GM13977 (cell line): ENCODE results near the gene SMAD9.

Source experiments
- DNase-seq: peaks from one replicate; pipeline ENCODE4 v3.0.0; 2012; ENCODE audit warnings: low spot score
- in situ Hi-C: fragments of 300-500 bp; cut with MboI; formaldehyde crosslinking; loops from one replicate; pipeline ENCODE4 v1.12.0; 2022; ENCODE audit warnings: low sequenced_read_pairs, low pct_unique_long_range_greater_than_20kb, mixed read lengths, inconsistent platforms; ENCODE audit not compliant: unreplicated experiment
- TF ChIP-seq, protein P1 (sequence below): IDR thresholded peaks from 2 replicates; pipeline ENCODE4 v1.5.1; 2012; ENCODE audit warnings: mild to moderate bottlenecking, control low read depth; ENCODE audit not compliant: insufficient read depth; ENCODE audit errors: extremely low read depth, missing control alignments

SMAD9 gene

DNA sequence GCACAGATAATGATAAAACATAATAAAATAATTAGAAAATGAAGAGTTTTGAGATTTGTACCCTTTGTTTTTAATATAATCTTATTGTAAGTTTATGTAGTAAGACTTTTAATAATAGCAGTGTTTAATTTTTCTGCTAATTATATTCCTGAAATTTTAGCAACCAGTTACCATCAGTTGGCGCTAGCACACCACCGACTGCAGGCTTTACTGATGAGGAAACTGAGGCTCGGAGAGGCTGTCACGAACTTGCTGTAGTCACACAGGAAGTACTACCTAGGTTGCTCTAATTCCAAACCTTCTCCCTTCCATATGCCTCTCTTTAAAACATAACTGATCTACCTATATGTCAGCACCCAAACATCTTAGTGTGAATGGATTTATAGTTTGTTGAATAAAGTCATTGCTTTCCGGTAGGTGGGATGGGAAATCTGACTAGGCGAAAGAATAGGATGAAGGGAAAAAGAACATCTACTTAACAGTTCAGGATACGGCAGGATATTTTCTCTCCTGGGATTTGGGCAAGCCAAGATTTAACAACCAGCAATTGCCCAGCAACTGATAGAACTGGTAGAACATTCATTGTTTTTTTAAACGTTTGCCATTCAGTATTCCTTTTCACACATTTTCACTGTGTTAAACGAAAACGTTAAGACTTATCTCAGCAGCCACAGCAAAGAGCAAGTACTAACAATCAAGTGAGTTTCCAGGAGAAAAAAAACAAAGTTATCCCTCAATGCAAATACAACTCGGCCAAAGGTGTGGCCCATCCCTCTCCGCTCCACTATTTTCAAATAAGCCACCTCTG lies 101.8 kb downstream of the SMAD9 start:
- TF ChIP-seq, protein P1, sequence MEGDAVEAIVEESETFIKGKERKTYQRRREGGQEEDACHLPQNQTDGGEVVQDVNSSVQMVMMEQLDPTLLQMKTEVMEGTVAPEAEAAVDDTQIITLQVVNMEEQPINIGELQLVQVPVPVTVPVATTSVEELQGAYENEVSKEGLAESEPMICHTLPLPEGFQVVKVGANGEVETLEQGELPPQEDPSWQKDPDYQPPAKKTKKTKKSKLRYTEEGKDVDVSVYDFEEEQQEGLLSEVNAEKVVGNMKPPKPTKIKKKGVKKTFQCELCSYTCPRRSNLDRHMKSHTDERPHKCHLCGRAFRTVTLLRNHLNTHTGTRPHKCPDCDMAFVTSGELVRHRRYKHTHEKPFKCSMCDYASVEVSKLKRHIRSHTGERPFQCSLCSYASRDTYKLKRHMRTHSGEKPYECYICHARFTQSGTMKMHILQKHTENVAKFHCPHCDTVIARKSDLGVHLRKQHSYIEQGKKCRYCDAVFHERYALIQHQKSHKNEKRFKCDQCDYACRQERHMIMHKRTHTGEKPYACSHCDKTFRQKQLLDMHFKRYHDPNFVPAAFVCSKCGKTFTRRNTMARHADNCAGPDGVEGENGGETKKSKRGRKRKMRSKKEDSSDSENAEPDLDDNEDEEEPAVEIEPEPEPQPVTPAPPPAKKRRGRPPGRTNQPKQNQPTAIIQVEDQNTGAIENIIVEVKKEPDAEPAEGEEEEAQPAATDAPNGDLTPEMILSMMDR, result no peak
- in situ Hi-C loops, result no loop called here
- DNase-seq, result peak; percentile 13

DNA sequence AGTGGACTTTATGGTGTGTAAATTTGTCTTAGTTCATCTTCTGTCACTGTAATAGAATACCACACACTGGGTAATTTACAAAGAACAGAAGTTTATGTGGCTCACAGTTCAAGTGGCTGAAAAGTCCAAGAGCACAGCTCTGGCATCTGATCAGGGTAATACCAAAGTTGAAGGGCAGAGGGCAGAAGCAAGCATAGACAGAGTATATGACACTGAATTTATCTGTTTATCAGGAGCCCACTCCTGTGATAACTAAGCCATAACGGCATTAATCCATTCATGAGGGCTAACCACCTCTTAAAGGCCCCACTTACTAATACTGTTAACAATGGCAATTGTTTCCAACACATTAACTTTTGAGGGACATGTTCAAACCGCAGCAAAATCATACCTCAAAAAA lies 105.0 kb downstream of the SMAD9 start:
- no peak for DNase-seq
- in situ Hi-C loops, result no loop called here
- TF ChIP-seq, protein P1, result peak; percentile 43

DNA sequence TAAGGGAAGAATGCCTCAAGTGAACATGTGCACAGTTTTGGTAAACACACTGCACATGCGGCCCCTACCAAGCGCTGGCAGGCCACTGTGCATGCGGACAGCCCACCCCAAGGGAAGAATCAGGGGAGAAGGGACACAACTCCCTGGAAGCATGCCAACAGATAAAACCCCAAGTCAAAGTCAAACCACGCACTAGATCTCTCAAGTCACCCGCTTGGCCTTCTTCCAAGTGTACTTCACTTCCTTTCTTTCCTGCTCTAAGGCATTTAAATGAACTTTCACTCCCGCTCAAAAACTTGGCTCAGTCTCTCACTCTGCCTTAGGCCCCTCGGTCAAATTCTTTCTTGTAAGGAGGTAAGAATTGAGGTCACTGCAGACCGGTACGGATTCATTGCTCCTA lies 105.6 kb downstream of the SMAD9 start:
- TF ChIP-seq, protein P1, result no peak
- in situ Hi-C loops, result no loop called here
- DNase-seq, result no peak

DNA sequence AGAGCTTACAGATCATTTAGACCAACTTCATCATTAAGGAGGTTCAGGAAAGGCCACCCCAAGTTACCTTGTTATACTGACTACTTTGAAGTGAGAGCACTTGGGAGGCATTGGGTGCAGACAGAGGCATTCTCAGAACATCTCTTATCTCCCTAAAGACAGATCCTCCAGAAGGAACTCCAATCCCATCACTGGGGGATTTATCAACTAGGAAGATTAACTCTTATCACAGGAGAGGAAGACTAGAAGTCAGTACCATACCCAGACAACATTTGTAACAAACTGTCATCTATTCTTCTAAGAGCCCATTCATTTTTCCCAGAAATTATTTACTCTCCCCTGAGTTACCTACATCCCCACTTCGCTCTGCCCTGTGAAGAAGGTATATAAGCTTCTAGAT lies 106.8 kb downstream of the SMAD9 start:
- in situ Hi-C loops, result no loop called here
- TF ChIP-seq, protein P1, result no peak
- DNase-seq, result no peak

- TF ChIP-seq, protein P1, result no peak
- in situ Hi-C loops, result no loop called here
- no peak for DNase-seq
Observed at GRCh38 chr13:36807616-36808015, 112.4 kb downstream of the SMAD9 start.

- TF ChIP-seq, protein P1, result no peak
- in situ Hi-C loops, result no loop called here
- DNase-seq, result no peak
Observed at GRCh38 chr13:36806102-36806501, 113.9 kb downstream of the SMAD9 start.

- in situ Hi-C loops, result no loop called here
- TF ChIP-seq, protein P1, result no peak
- no peak for DNase-seq
Observed at GRCh38 chr13:36804588-36804987, 115.5 kb downstream of the SMAD9 start.
